GM12872 (cell line): ENCODE measurements around the gene ZNF648.

Experiments
- CTCF ChIP-seq: IDR thresholded peaks from 3 replicates; pipeline ENCODE4 v1.5.1; 2011; ENCODE audit warnings: low read depth, mild to moderate bottlenecking, low read length, moderate library complexity; ENCODE audit not compliant: insufficient read depth

ZNF648 gene

GRCh38 chr1:182056601-182057366, 4.7 kb downstream of the ZNF648 start:
- no peak for TF ChIP-seq CTCF

GRCh38 chr1:182054698-182055326, 6.7 kb downstream of the ZNF648 start:
- peak; percentile 65 for TF ChIP-seq CTCF

- TF ChIP-seq CTCF = no peak
Observed at GRCh38 chr1:182052355-182052754, 9.2 kb downstream of the ZNF648 start.

- TF ChIP-seq CTCF = no peak
Observed at GRCh38 chr1:182051938-182052337, 9.6 kb downstream of the ZNF648 start.

- TF ChIP-seq CTCF = no peak
Observed at GRCh38 chr1:182050481-182051448, 10.7 kb downstream of the ZNF648 start.

GRCh38 chr1:182048562-182048961, 12.9 kb downstream of the ZNF648 start:
- TF ChIP-seq CTCF = no peak

- TF ChIP-seq CTCF = no peak
Observed at GRCh38 chr1:182046763-182047162, 14.7 kb downstream of the ZNF648 start.
